ENCODE measurements around the gene NDFIP1. TPM values are rescaled to one million over a fixed set of nuclear protein-coding genes. Genes with fewer than 3 reads are reported as not detected.
"Not testable (repeated sequence)": the region's sequence is repeated elsewhere in the genome, so short reads cannot be mapped to it uniquely, and the experiment has no call there.

NDFIP1 gene
- total RNA-seq, 1 donor from 2014 or later, result 16.8 TPM

- no peak for FAIRE-seq
- DNase-seq (ENCODE audit: low read depth), result no peak
- peaks cover 11% of the 10 kb centered on the region for H3K36me3 ChIP-seq (ENCODE audit: control insufficient read depth, insufficient read depth, low read length)
- no peak for TF ChIP-seq CTCF (IDR thresholded peaks at IDR 0.05; ENCODE audit: insufficient read depth, low read length, severe bottlenecking)
- no peak overlapping the region for H3K4me3 ChIP-seq (ENCODE audit: low read depth, low read length)
- no peaks in the 10 kb centered on the region for H3K27me3 ChIP-seq (ENCODE audit: control insufficient read depth, insufficient read depth, low read length)
Measured at GRCh38 chr5:142149363-142149762, 40.8 kb downstream of the NDFIP1 start.

DNA sequence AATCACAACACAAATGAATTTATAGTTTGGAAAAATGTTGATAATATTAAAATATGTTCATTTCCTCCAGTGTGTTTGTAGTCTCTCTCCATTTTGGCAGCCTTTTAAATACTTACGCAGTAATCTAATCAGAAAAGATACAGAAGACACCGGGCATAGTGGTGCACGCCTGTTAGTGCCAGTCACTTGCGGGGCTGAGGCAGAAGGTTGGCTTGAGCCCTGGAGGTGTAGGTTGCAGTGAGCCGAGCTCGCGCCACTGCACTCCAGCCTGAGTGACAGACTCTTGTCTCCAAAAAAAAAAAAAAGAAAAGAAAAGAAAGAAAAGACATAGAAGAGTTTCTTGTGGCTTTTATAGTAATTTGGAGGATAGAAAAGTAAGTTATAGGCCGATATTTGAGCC lies 41.9 kb downstream of the NDFIP1 start:
- DNase-seq (ENCODE audit: low read depth) (no peak), FAIRE-seq (no peak)
- no peak for TF ChIP-seq CTCF (IDR thresholded peaks at IDR 0.05; ENCODE audit: insufficient read depth, low read length, severe bottlenecking)
- Histone ChIP-seq H3K27me3 (ENCODE audit: control insufficient read depth, insufficient read depth, low read length) (no peaks in the 10 kb centered on the region), H3K4me3 (ENCODE audit: low read depth, low read length) (no peak overlapping the region), H3K36me3 (ENCODE audit: control insufficient read depth, insufficient read depth, low read length) (peaks cover 4% of the 10 kb centered on the region)

DNA sequence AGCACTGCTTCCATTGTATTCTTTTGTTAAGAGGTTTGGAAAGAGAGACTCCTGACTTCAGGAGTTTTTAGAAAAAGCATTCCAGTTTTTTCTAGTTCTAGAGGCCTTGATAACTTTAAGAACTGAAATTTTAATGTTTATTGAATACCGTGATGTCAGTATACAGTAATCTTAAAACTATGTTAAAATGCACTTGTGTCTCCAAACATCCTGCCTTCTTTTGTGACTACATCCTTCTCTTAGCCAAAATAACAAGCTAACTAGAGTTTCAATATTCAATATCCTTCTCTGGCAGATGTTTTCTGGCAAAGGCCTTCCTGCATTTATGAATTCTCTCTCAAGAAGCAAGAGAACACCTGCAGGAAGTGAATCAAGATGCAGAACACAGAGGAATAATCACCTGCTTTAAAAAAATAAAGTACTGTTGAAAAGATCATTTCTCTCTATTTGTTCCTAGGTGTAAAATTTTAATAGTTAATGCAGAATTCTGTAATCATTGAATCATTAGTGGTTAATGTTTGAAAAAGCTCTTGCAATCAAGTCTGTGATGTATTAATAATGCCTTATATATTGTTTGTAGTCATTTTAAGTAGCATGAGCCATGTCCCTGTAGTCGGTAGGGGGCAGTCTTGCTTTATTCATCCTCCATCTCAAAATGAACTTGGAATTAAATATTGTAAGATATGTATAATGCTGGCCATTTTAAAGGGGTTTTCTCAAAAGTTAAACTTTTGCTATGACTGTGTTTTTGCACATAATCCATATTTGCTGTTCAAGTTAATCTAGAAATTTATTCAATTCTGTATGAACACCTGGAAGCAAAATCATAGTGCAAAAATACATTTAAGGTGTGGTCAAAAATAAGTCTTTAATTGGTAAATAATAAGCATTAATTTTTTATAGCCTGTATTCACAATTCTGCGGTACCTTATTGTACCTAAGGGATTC lies 43.1 kb downstream of the NDFIP1 start:
- peak; percentile 59 for TF ChIP-seq CTCF (IDR thresholded peaks at IDR 0.05; ENCODE audit: insufficient read depth, low read length, severe bottlenecking)
- Histone ChIP-seq H3K4me3 (ENCODE audit: low read depth, low read length) (no peak overlapping the region), H3K27me3 (ENCODE audit: control insufficient read depth, insufficient read depth, low read length) (no peaks in the 10 kb centered on the region), H3K36me3 (ENCODE audit: control insufficient read depth, insufficient read depth, low read length) (peaks cover 1% of the 10 kb centered on the region)
- FAIRE-seq, result no peak
- peak; percentile 64 for DNase-seq (ENCODE audit: low read depth)

DNA sequence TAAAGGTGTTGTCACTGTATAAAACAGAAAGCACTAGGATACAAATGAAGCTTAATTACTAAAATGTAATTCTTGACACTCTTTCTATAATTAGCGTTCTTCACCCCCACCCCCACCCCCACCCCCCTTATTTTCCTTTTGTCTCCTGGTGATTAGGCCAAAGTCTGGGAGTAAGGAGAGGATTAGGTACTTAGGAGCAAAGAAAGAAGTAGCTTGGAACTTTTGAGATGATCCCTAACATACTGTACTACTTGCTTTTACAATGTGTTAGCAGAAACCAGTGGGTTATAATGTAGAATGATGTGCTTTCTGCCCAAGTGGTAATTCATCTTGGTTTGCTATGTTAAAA lies 43.8 kb downstream of the NDFIP1 start:
- no peak for FAIRE-seq
- no peaks in the 10 kb centered on the region for H3K27me3 ChIP-seq (ENCODE audit: control insufficient read depth, insufficient read depth, low read length)
- no peak for DNase-seq (ENCODE audit: low read depth)
- H3K36me3 ChIP-seq (ENCODE audit: control insufficient read depth, insufficient read depth, low read length), result peaks cover 1% of the 10 kb centered on the region
- TF ChIP-seq CTCF (IDR thresholded peaks at IDR 0.05; ENCODE audit: insufficient read depth, low read length, severe bottlenecking), result no peak
- no peak overlapping the region for H3K4me3 ChIP-seq (ENCODE audit: low read depth, low read length)

DNA sequence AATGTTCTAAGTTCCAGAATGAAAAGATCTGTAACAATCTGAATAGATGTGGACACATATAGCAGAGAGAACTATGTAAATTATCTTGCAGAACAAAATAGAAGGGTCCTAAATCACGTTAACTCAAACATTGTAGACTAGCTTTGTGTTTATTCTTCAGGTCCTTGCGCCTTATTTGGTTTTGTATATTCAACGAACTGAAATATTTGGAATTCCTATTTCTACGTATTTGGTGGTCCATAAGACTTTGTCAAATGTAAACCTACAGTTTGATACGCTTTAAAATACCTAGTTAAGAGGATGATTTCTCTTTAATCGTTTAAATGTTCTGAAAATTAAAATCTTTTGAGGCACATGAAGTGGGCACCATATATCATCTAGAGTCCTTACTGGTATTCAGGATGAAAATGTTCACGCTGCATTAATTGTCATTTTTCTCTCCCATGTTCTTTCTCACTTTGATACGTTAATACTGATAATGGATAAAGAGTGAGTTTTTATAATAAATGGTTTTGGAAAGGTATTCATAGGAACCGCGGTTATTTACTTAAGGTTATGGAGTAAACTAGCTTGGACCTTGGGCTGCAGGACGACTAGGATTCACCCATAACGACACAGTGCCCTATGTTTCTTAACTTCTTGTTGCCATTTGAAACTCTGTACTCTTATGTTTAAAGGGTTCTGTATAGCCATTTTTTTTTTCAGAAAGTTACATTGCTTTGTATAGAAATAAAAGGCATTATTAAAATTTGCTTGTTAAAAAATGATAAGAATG lies 45.3 kb downstream of the NDFIP1 start:
- no peaks in the 10 kb centered on the region for H3K27me3 ChIP-seq (ENCODE audit: control insufficient read depth, insufficient read depth, low read length)
- TF ChIP-seq CTCF (IDR thresholded peaks at IDR 0.05; ENCODE audit: insufficient read depth, low read length, severe bottlenecking), result no peak
- H3K4me3 ChIP-seq (ENCODE audit: low read depth, low read length), result no peak overlapping the region
- DNase-seq (ENCODE audit: low read depth) (no peak), FAIRE-seq (no peak)
- peaks cover 1% of the 10 kb centered on the region for H3K36me3 ChIP-seq (ENCODE audit: control insufficient read depth, insufficient read depth, low read length)

DNA sequence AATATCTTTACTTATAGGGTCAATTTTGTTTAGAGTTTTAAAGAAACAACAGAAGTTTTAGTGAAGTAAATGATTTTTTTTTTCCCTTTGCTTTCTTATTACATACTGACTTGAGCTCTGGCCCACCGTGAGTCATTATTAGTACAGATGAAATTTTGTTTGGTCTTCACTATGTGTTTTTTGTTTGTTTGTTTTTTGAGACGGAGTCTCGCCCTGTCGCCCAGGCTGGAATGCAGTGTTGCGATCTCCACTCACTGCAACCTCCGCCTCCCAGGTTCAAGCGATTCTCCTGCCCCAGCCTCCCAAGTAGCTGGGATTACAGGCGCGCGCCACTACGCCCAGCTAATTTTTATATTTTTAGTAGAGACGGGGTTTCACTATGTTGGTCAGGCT lies 45.9 kb downstream of the NDFIP1 start:
- H3K4me3 ChIP-seq (ENCODE audit: low read depth, low read length); H3K27me3 ChIP-seq (ENCODE audit: control insufficient read depth, insufficient read depth, low read length); H3K36me3 ChIP-seq (ENCODE audit: control insufficient read depth, insufficient read depth, low read length); DNase-seq (ENCODE audit: low read depth); FAIRE-seq: not testable (repeated sequence)

Measured in bronchial epithelial cell (primary cell).